ENCODE data around the gene CD34.

DNA sequence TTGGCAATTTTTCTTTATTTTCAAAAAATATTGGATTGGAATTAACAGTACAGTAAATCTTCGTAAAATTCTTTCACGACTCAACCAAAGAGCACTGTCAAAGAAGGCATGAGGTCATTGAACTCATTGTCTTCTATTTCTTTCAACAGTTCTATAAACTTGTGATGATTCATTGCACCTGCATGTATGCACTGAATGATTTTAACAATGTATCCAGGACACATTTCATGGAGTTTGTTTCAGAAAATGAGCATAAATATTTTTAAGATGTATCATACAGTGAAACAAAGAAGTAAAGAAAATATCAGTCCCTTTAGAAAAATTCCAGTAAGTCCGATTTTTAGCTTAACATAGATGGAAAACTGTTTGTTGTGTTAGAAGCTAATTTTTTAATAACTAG, 33.6 kb upstream of the CD34 start:
- no peak for TF ChIP-seq CTCF (IDR thresholded peaks at IDR 0.05)
- TF ChIP-seq POLR2A (IDR thresholded peaks at IDR 0.05) = no peak

All from stomach (tissue), 4 donors.